Mesenchymal stem cell (in vitro differentiated cells and primary cell): Measurements from ENCODE around the gene ZNF346.

ENCODE experiments used
- DNase-seq: peaks from one replicate; pipeline ENCODE4 v3.0.0-alpha.2; 2013
- H2AFZ ChIP-seq: one replicate; pipeline ENCODE4 v1.6.1; 2013; ENCODE audit warnings: low read depth, mild to moderate bottlenecking, control low read depth, inconsistent platforms, low read length, moderate library complexity
- H2AK5ac ChIP-seq: 2 replicates; pipeline ENCODE4 v1.6.1; 2013; ENCODE audit warnings: low read length, moderate library complexity, mild to moderate bottlenecking, inconsistent platforms; ENCODE audit not compliant: severe bottlenecking
- H2BK120ac ChIP-seq: one replicate; pipeline ENCODE4 v1.6.1; 2013; ENCODE audit warnings: low read depth, mild to moderate bottlenecking, inconsistent platforms, low read length, moderate library complexity
- H2BK12ac ChIP-seq, 2 experiments: one replicate each; pipeline ENCODE4 v1.6.1; 2013; ENCODE audit warnings: inconsistent platforms in 2 of 2, low read length in 2 of 2, mild to moderate bottlenecking in 2 of 2, moderate library complexity in 2 of 2, control low read depth in 1 of 2
- H2BK15ac ChIP-seq: one replicate; pipeline ENCODE4 v1.6.1; 2013; ENCODE audit warnings: mild to moderate bottlenecking, low read depth, inconsistent platforms; ENCODE audit not compliant: poor library complexity, severe bottlenecking
- H2BK5ac ChIP-seq: 2 replicates; pipeline ENCODE4 v1.6.1; 2013; ENCODE audit warnings: low read depth, mild to moderate bottlenecking, low read length, control low read depth, inconsistent platforms; ENCODE audit not compliant: poor library complexity, severe bottlenecking
- H3K14ac ChIP-seq, 2 experiments: one replicate each; pipeline ENCODE4 v1.6.1; 2013; ENCODE audit warnings: inconsistent platforms in 2 of 2, low read length in 2 of 2, control low read depth in 1 of 2, mild to moderate bottlenecking in 1 of 2, moderate library complexity in 1 of 2
- H3K18ac ChIP-seq, 2 experiments: one replicate each; pipeline ENCODE4 v1.6.1; 2013; ENCODE audit warnings: inconsistent platforms in 2 of 2, low read length in 2 of 2, control low read depth in 1 of 2, low read depth in 1 of 2, mild to moderate bottlenecking in 1 of 2
- H3K23ac ChIP-seq, 2 experiments: one replicate each; pipeline ENCODE4 v1.6.1; 2013; ENCODE audit warnings: inconsistent platforms in 2 of 2, low read length in 2 of 2, mild to moderate bottlenecking in 2 of 2, moderate library complexity in 2 of 2, control low read depth in 1 of 2
- H3K27ac ChIP-seq: 2 replicates; pipeline ENCODE4 v1.5.1; 2013; ENCODE audit warnings: mild to moderate bottlenecking, moderate library complexity, low read length, control low read depth, inconsistent platforms; ENCODE audit not compliant: poor library complexity, severe bottlenecking
- H3K27me3 ChIP-seq, 2 experiments: 2 replicates each; pipeline versions ENCODE4 v1.6.1 to v1.7.0; 2013; ENCODE audit warnings: low read length in 2 of 2, mild to moderate bottlenecking in 2 of 2, moderate library complexity in 2 of 2, control low read depth in 1 of 2, inconsistent platforms in 1 of 2; ENCODE audit not compliant: control insufficient read depth in 1 of 2, insufficient read depth in 1 of 2
- H3K36me3 ChIP-seq, 2 experiments: 2 replicates each; pipeline versions ENCODE4 v1.6.1 to v1.7.0; 2013; ENCODE audit warnings: low read length in 2 of 2, control low read depth in 1 of 2, inconsistent platforms in 1 of 2, low read depth in 1 of 2, mild to moderate bottlenecking in 1 of 2; ENCODE audit not compliant: insufficient read depth in 2 of 2, control insufficient read depth in 1 of 2
- H3K4ac ChIP-seq, 2 experiments: one replicate each; pipeline ENCODE4 v1.6.1; 2013; ENCODE audit warnings: inconsistent platforms in 2 of 2, low read length in 2 of 2, mild to moderate bottlenecking in 2 of 2, moderate library complexity in 2 of 2, control low read depth in 1 of 2, low read depth in 1 of 2
- H3K4me1 ChIP-seq: 2 replicates; pipeline ENCODE4 v1.6.1; 2013; ENCODE audit warnings: low read depth, low read length, control low read depth; ENCODE audit not compliant: control insufficient read depth, insufficient read depth
- H3K4me2 ChIP-seq: 2 replicates; pipeline ENCODE4 v1.6.1; 2013; ENCODE audit warnings: low read length, mild to moderate bottlenecking, inconsistent platforms; ENCODE audit not compliant: poor library complexity, severe bottlenecking
- H3K4me3 ChIP-seq, 2 experiments: 2 replicates each; pipeline versions ENCODE4 v1.5.1 to v1.7.0; 2013; ENCODE audit warnings: low read length in 2 of 2, mild to moderate bottlenecking in 2 of 2, control low read depth in 1 of 2, low read depth in 1 of 2; ENCODE audit not compliant: insufficient read depth in 1 of 2
- H3K79me1 ChIP-seq: replicated peaks from 2 replicates; pipeline ENCODE4 v1.6.1; 2013; ENCODE audit warnings: mild to moderate bottlenecking, control low read depth, low read length, inconsistent platforms; ENCODE audit not compliant: poor library complexity, severe bottlenecking
- H3K9ac ChIP-seq: 2 replicates; pipeline ENCODE4 v1.7.0; 2013; ENCODE audit warnings: mild to moderate bottlenecking, low read length, moderate library complexity
- H3K9me3 ChIP-seq: 2 replicates; pipeline ENCODE4 v1.7.0; 2013; ENCODE audit warnings: mild to moderate bottlenecking, low read length; ENCODE audit not compliant: control insufficient read depth
- H4K8ac ChIP-seq: one replicate; pipeline ENCODE4 v1.6.1; 2013; ENCODE audit warnings: inconsistent platforms, mild to moderate bottlenecking, low read length, moderate library complexity
- H4K91ac ChIP-seq: one replicate; pipeline ENCODE4 v1.6.1; 2013; ENCODE audit warnings: mild to moderate bottlenecking, low read length, inconsistent platforms
- WGBS: methylation state at CpG from one replicate; pipeline ENCODE4 v1.1.7; 2013; ENCODE audit warnings: mixed read lengths; 5-methylcytosine and 5-hydroxymethylcytosine counted together

ZNF346 gene

DNA sequence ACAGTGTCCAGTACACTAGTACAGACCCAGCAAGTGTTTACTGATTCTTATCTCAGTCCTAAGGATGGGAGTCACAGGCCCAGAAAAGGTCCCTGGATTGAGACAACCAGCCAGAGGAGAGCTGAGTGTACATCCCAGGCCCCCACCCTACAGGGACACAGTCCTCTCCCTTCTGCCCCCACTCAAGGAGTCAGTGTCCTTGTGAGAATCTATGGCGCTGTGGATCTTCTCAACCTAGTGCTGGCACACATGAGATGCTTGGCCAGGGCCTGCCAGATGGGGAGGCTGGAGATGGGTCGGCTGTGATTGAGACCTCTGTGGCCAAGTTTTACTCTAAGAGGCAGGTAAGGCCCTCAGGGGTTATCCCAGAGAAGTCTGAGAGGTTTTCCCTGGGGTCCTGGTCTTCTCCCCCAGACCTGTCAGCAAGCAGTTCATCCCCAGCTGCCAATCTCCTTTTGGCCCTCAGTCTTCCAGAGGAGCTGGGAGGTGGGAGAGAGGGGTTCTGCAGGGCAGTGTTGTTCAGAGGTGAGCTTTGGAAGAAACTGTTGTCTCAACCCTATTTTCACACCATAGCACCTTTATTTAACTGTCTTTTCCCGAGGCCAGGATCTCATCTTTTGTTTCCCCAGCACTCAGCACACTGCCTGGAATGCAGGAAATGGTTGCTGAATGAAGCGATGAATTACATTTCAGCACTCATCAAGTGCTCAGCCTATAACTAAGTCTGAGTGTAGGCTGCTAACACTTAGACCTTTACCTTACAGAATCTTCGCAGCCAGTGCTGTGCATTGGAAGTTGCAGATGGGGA, 107.9 kb downstream of the ZNF346 start:
- peaks cover 24% of the 10 kb centered on the region for H3K4me1 ChIP-seq
- H2BK120ac ChIP-seq = no peak overlapping the region
- H4K8ac ChIP-seq = no peak overlapping the region
- 68% methylated on average over 5 of the region's 5 CpGs for WGBS
- H2BK15ac ChIP-seq = no peak overlapping the region
- peak; percentile 38 for DNase-seq
- H3K9me3 ChIP-seq = no peaks in the 10 kb centered on the region
- H3K18ac ChIP-seq = no peak overlapping the region
- peak overlapping the region in 1 of 2 experiments; percentile 87 for H3K23ac ChIP-seq
- no peak overlapping the region for H3K4me2 ChIP-seq
- no peak overlapping the region for H2BK12ac ChIP-seq
- peaks cover 0 to 4% of the 10 kb centered on the region in 2 experiments for H3K36me3 ChIP-seq
- H3K79me1 ChIP-seq = peaks cover 6% of the 10 kb centered on the region
- H3K27me3 ChIP-seq = no peaks in the 10 kb centered on the region
- H3K9ac ChIP-seq = no peak overlapping the region
- H3K4ac ChIP-seq = peak overlapping the region in 1 of 2 experiments; percentile 13
- no peak overlapping the region for H4K91ac ChIP-seq
- H2AK5ac ChIP-seq = peak overlapping the region; percentile 24
- H3K4me3 ChIP-seq = no peak overlapping the region
- H2AFZ ChIP-seq = peak overlapping the region; percentile 67
- H2BK5ac ChIP-seq = no peak overlapping the region
- H3K27ac ChIP-seq = no peak overlapping the region
- H3K14ac ChIP-seq = no peak overlapping the region
